Measurements from ENCODE around the gene NAA50. TPM values are rescaled to one million over a fixed set of nuclear protein-coding genes. Genes with fewer than 3 reads are reported as not detected.

NAA50 gene
- total and polyA plus RNA-seq, 8 donors: 15.1 to 159 (median 37.4) TPM

DNA sequence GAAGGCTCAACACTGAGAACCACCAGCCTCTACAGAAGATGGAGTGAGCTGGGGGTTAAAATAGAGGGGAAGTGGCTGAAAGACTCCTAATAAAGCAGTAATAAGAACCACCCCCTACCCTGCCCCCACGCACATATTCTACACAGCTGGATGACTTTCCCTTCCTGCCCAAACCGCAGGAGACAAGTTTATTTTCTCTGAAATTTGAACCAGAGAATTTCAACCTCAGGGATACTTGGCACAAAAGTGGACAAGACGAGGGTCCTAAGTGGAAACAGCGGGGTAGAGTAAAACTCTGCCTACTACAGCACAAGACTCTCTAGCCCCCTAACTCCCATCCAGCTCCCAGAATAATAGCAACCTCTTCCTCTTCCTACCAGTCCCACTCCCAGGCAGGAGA, 78.0 kb downstream of the NAA50 start:
- Histone ChIP-seq H3K27me3 (no peaks in the 10 kb centered on the region), H3K4me1 (peaks cover 0 to 44% (median 20%) of the 10 kb centered on the region in 4 donors), H3K36me3 (peaks cover 5 to 27% (median 23%) of the 10 kb centered on the region in 4 donors), H3K9me3 (no peaks in the 10 kb centered on the region), H3K4me3 (no peak overlapping the region), H3K27ac (peak overlapping the region in 4 of 5 donors; percentile 65 to 85 (median 70))
- no peak for TF ChIP-seq POLR2AphosphoS5 (IDR thresholded peaks at IDR 0.05)
- TF ChIP-seq EP300 (IDR thresholded peaks at IDR 0.05): no peak
- no peak for TF ChIP-seq POLR2A (IDR thresholded peaks at IDR 0.05)
- TF ChIP-seq, protein P1, sequence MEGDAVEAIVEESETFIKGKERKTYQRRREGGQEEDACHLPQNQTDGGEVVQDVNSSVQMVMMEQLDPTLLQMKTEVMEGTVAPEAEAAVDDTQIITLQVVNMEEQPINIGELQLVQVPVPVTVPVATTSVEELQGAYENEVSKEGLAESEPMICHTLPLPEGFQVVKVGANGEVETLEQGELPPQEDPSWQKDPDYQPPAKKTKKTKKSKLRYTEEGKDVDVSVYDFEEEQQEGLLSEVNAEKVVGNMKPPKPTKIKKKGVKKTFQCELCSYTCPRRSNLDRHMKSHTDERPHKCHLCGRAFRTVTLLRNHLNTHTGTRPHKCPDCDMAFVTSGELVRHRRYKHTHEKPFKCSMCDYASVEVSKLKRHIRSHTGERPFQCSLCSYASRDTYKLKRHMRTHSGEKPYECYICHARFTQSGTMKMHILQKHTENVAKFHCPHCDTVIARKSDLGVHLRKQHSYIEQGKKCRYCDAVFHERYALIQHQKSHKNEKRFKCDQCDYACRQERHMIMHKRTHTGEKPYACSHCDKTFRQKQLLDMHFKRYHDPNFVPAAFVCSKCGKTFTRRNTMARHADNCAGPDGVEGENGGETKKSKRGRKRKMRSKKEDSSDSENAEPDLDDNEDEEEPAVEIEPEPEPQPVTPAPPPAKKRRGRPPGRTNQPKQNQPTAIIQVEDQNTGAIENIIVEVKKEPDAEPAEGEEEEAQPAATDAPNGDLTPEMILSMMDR (IDR thresholded peaks at IDR 0.05): no peak
- 54 to 73% (median 68%) methylated on average over 4 of the region's 4 CpGs for WGBS, 5 donors
- no peak for DNase-seq
- intact Hi-C loops (cut with DNase I; ENCODE audit: low total_unique reads): no loop called here

Other genes with a start within 250 kb of the NAA50 start
- gene SPICE1, start 231.1 kb downstream of the NAA50 start, total RNA-seq: 10 to 100 TPM; 10.3 to 75.9 (median 31.9) TPM
- 1 to 10 TPM; 1.7 to 2.9 (median 2.4) TPM for gene SPICE1, start 231.1 kb downstream of the NAA50 start, polyA plus RNA-seq
- 100 to 1,000 TPM in 1 of 5 donors, 10 to 100 TPM in 3, 1 to 10 TPM in 1; 2.7 to 142 (median 33.4) TPM for gene SIDT1, start 213.7 kb downstream of the NAA50 start, total RNA-seq
- gene SIDT1, start 213.7 kb downstream of the NAA50 start, polyA plus RNA-seq: 1 to 10 TPM in 2 of 3 donors, under 1 TPM in 1; 0.81 to 2.4 (median 1.8) TPM
- 10 to 100 TPM in 4 of 5 donors, 1 to 10 TPM in 1; 4.6 to 30.6 (median 22.9) TPM for gene USF3, start 49.6 kb downstream of the NAA50 start, total RNA-seq
- 1 to 10 TPM; 3.3 to 4.6 (median 4.4) TPM for gene USF3, start 49.6 kb downstream of the NAA50 start, polyA plus RNA-seq
- 10 to 100 TPM in 4 of 5 donors, 1 to 10 TPM in 1; 4.3 to 75.6 (median 34.2) TPM for gene ATP6V1A, start 786 bp upstream of the NAA50 start, total RNA-seq
- 10 to 100 TPM; 11.6 to 13.3 (median 12.7) TPM for gene ATP6V1A, start 786 bp upstream of the NAA50 start, polyA plus RNA-seq
- gene GRAMD1C, start 92.5 kb upstream of the NAA50 start, total RNA-seq: 1 to 10 TPM in 4 of 5 donors, under 1 TPM in 1; 0.58 to 9.4 (median 2.7) TPM
- gene GRAMD1C, start 92.5 kb upstream of the NAA50 start, polyA plus RNA-seq: 10 to 100 TPM in 1 of 3 donors, 1 to 10 TPM in 2; 3.9 to 10.1 (median 9.3) TPM
- 10 to 100 TPM; 10.5 to 93.9 (median 23.8) TPM for gene ZDHHC23, start 201.8 kb upstream of the NAA50 start, total RNA-seq
- 1 to 10 TPM; 1.7 to 2.3 (median 1.7) TPM for gene ZDHHC23, start 201.8 kb upstream of the NAA50 start, polyA plus RNA-seq

All from stomach (tissue), 9 donors.